B cell (primary cell): Measurements from ENCODE around the gene SPX. TPM values are rescaled to one million over a fixed set of nuclear protein-coding genes. Genes with fewer than 3 reads are reported as not detected.

Experiments used
- ATAC-seq: fragments of 200-7000 bp; cut with Tn5 transposase; one replicate; pipeline ENCODE4 v1.10.0; 2021; ENCODE audit warnings: low read depth, mild to moderate bottlenecking, moderate number of reproducible peaks, moderate library complexity
- CTCF ChIA-PET: fragments of 350-600 bp; sonication (Branson Sonifier 250); formaldehyde crosslinking; loops from one replicate; lab custom pipeline; 2021; ENCODE audit warnings: antibody characterized with exemption, inconsistent platforms; lab: Charles Lee
- POLR2A ChIA-PET: fragments of 350-600 bp; sonication (Branson Sonifier 250); formaldehyde crosslinking; loops from one replicate; lab custom pipeline; 2021; ENCODE audit warnings: antibody characterized with exemption; lab: Charles Lee
- DNase-seq: peaks from one replicate; pipeline ENCODE4 v3.0.0; 2013
- H2AFZ ChIP-seq: 2 replicates; pipeline ENCODE4 v1.6.1; 2012; ENCODE audit warnings: mild to moderate bottlenecking, low read depth, low read length; ENCODE audit not compliant: insufficient read depth, poor library complexity, severe bottlenecking
- H3K27ac ChIP-seq, 2 donors: 1 replicate in 1 of 2; 2 replicates in 1 of 2; pipeline ENCODE4 v1.5.1; 2012 to 2013; ENCODE audit warnings: low read length in 2 of 2, mild to moderate bottlenecking in 2 of 2, moderate library complexity in 1 of 2
- H3K27me3 ChIP-seq, 4 experiments: fragments of 200-600 bp in 1 of 4; sonication (generic) in 1 of 4; replicated peaks in 1 of 4; 1 replicate in 2 of 4; 2 replicates in 2 of 4; pipeline versions ENCODE4 v1.6.1 to v1.7.0; 2013 to 2016; ENCODE audit warnings: low read length in 3 of 4, mild to moderate bottlenecking in 2 of 4, mixed read lengths in 1 of 4, moderate library complexity in 1 of 4; ENCODE audit not compliant: insufficient read depth in 4 of 4, control insufficient read depth in 3 of 4; ENCODE audit errors: control extremely low read depth in 1 of 4
- H3K36me3 ChIP-seq, 2 experiments: replicated peaks in 1 of 2; 1 replicate in 1 of 2; 2 replicates in 1 of 2; pipeline versions ENCODE4 v1.6.1 to v1.7.1; 2013; ENCODE audit warnings: low read length in 1 of 2; ENCODE audit not compliant: insufficient read depth in 2 of 2, control insufficient read depth in 1 of 2; ENCODE audit errors: control extremely low read depth in 1 of 2, extremely low read depth in 1 of 2
- H3K4me1 ChIP-seq, 2 donors: fragments of 200-600 bp in 1 of 2; sonication (generic) in 1 of 2; 1 replicate in 1 of 2; 2 replicates in 1 of 2; pipeline versions ENCODE4 v1.5.1 to v1.6.1; 2013 to 2017; ENCODE audit warnings: low read length in 2 of 2; ENCODE audit not compliant: control insufficient read depth in 2 of 2, insufficient read depth in 2 of 2
- H3K4me2 ChIP-seq: replicated peaks from 2 replicates; pipeline ENCODE3; 2012; ENCODE audit warnings: mild to moderate bottlenecking, low read depth, low read length; ENCODE audit not compliant: poor library complexity, severe bottlenecking
- H3K4me3 ChIP-seq, 5 experiments: fragments of 200-600 bp in 1 of 5; sonication (generic) in 1 of 5; 1 replicate in 3 of 5; 2 replicates in 2 of 5; pipeline versions ENCODE4 v1.5.1 to v1.7.0; 2011 to 2016; ENCODE audit warnings: low read length in 4 of 5, mild to moderate bottlenecking in 4 of 5, low read depth in 2 of 5, control low read depth in 1 of 5, moderate library complexity in 1 of 5; ENCODE audit not compliant: insufficient read depth in 1 of 5; ENCODE audit errors: control extremely low read depth in 1 of 5, extremely low read depth in 1 of 5
- H3K79me2 ChIP-seq: fragments of 200-600 bp; sonication (generic); one replicate; pipeline ENCODE4 v1.6.0; 2016; ENCODE audit warnings: low read length; ENCODE audit not compliant: control insufficient read depth, insufficient read depth
- H3K9ac ChIP-seq: fragments of 200-600 bp; sonication (generic); 2 replicates; pipeline ENCODE4 v1.6.1; 2017; ENCODE audit warnings: mild to moderate bottlenecking, low read length, moderate library complexity
- H3K9me3 ChIP-seq, 3 donors: one replicate each; pipeline versions ENCODE4 v1.6.1 to v1.7.1; 2013; ENCODE audit warnings: low read length in 2 of 3; ENCODE audit not compliant: control insufficient read depth in 2 of 3, insufficient read depth in 1 of 3; ENCODE audit errors: control extremely low read depth in 1 of 3
- H4K20me1 ChIP-seq: 2 replicates; pipeline ENCODE4 v1.6.0; 2012; ENCODE audit warnings: mild to moderate bottlenecking, low read length; ENCODE audit not compliant: insufficient read depth, control insufficient read depth, poor library complexity, severe bottlenecking
- H3K27ac Mint-ChIP-seq: one replicate; pipeline ENCODE4 v1.8.0; 2021; ENCODE audit warnings: mixed read lengths
- H3K27me3 Mint-ChIP-seq: one replicate; pipeline ENCODE4 v1.8.0; 2021; ENCODE audit warnings: mixed read lengths
- H3K4me1 Mint-ChIP-seq: one replicate; pipeline ENCODE4 v1.8.0; 2021; ENCODE audit warnings: mixed read lengths
- H3K4me3 Mint-ChIP-seq: one replicate; pipeline ENCODE4 v1.8.0; 2021; ENCODE audit warnings: mixed read lengths
- H3K9me3 Mint-ChIP-seq: one replicate; pipeline ENCODE4 v1.8.0; 2022; ENCODE audit warnings: mixed read lengths; ENCODE audit not compliant: insufficient read depth
- CTCF ChIP-seq: fragments of 200-600 bp; IDR thresholded peaks from one replicate; pipeline ENCODE4 v1.8.0; 2022; ENCODE audit warnings: antibody characterized with exemption, mild to moderate bottlenecking
- EZH2 ChIP-seq: IDR thresholded peaks from 2 replicates; pipeline ENCODE4 v1.6.1; 2012; ENCODE audit warnings: borderline replicate concordance, low read depth, mild to moderate bottlenecking, moderate library complexity, low read length; ENCODE audit not compliant: insufficient read depth, poor library complexity, severe bottlenecking
- WGBS: methylation state at CpG from one replicate; pipeline ENCODE4 v1.1.5; 2013; ENCODE audit warnings: missing lambda C conversion rate; ENCODE audit not compliant: insufficient coverage; 5-methylcytosine and 5-hydroxymethylcytosine counted together
- intact Hi-C: fragments of 100-400 bp; cut with micrococcal nuclease; formaldehyde crosslinking; loops from one replicate; pipeline ENCODE4 v1.10.0; 2022
- polyA plus RNA-seq: library from polyadenylated mRNA; depleted of rRNA; stranded (reverse); fragments of >200 nt; gene quantifications from 2 replicates; pipeline ENCODE4 v1.2.3, GENCODE V29; 2012
- total RNA-seq, 2 donors: library from RNA; stranded (reverse); fragments of 120-200 nt in 1 of 2; gene quantifications; 1 replicate in 1 of 2; 2 replicates in 1 of 2; pipeline versions ENCODE4 v1.2.3 to v1.2.4, GENCODE V29; 2013 to 2022

The SPX gene
- total and polyA plus RNA-seq, 2 donors (not counting 1 experiment from before 2014, with no cell fraction given) = 0.04 to 0.39 TPM

- no peak overlapping the region for H3K4me3 Mint-ChIP-seq
- Histone ChIP-seq H4K20me1 (no peaks in the 10 kb centered on the region), H3K27me3 (no peaks in the 10 kb centered on the region), H3K4me2 (no peak overlapping the region), H3K4me3 (no peak overlapping the region), H3K9ac (no peak overlapping the region), H3K79me2 (no peaks in the 10 kb centered on the region), H3K4me1 (no peaks in the 10 kb centered on the region), H3K27ac (peak overlapping the region in 1 of 2 donors; percentile 2), H3K9me3 (no peaks in the 10 kb centered on the region), H2AFZ (no peak overlapping the region), H3K36me3 (peaks cover 3 to 84% of the 10 kb centered on the region in 2 experiments)
- DNase-seq (no peak), ATAC-seq (no peak)
- CTCF ChIA-PET = interaction anchor here (0.6 kb wide), 1 partner anchor 30 kb away, joined by 3 read pairs; no protein-coding TSS in a partner anchor
- no peaks in the 10 kb centered on the region for H3K9me3 Mint-ChIP-seq
- H3K27ac Mint-ChIP-seq = no peak overlapping the region
- TF ChIP-seq CTCF = no peak
- TF ChIP-seq EZH2 = no peak
- H3K27me3 Mint-ChIP-seq = no peaks in the 10 kb centered on the region
- intact Hi-C loops = no loop called here
- 58% methylated on average over 6 of the region's 10 CpGs for WGBS
- no peaks in the 10 kb centered on the region for H3K4me1 Mint-ChIP-seq
- POLR2A ChIA-PET = no interaction called here
Observed at GRCh38 chr12:21478756-21479455, 47.2 kb upstream of the SPX start.

GRCh38 chr12:21483531-21483930 is 42.6 kb upstream of the SPX start:
- no peak overlapping the region for H3K27ac Mint-ChIP-seq
- H3K4me1 Mint-ChIP-seq = peaks cover 2% of the 10 kb centered on the region
- H3K9me3 Mint-ChIP-seq = no peaks in the 10 kb centered on the region
- no peak overlapping the region for H3K27ac ChIP-seq
- WGBS = no CpG with 5 or more reads among the region's 3 CpGs
- no peak for ATAC-seq
- H3K4me2 ChIP-seq = no peak overlapping the region
- ChIA-PET CTCF (no interaction called here), POLR2A (no interaction called here)
- H3K79me2 ChIP-seq = no peaks in the 10 kb centered on the region
- intact Hi-C loops = no loop called here
- TF ChIP-seq CTCF = no peak
- TF ChIP-seq EZH2 = no peak
- no peak for DNase-seq
- no peaks in the 10 kb centered on the region for H3K27me3 Mint-ChIP-seq
- H3K36me3 ChIP-seq = peaks cover 3 to 58% of the 10 kb centered on the region in 2 experiments
- H3K27me3 ChIP-seq = no peaks in the 10 kb centered on the region
- H3K9me3 ChIP-seq = peaks cover 0 to 2% (median 0%) of the 10 kb centered on the region in 3 donors
- H3K4me3 ChIP-seq = no peak overlapping the region
- no peak overlapping the region for H2AFZ ChIP-seq
- no peak overlapping the region for H3K9ac ChIP-seq
- H4K20me1 ChIP-seq = no peaks in the 10 kb centered on the region
- no peaks in the 10 kb centered on the region for H3K4me1 ChIP-seq
- H3K4me3 Mint-ChIP-seq = no peak overlapping the region
